GM19395 (cell line): ENCODE results near the gene RAB42.

ENCODE experiments used
- ATAC-seq: cut with Tn5 transposase; IDR thresholded peaks from one replicate; pipeline ENCODE4 v1.9.1; 2021; ENCODE audit warnings: mild to moderate bottlenecking, moderate library complexity; ENCODE audit not compliant: unreplicated experiment

The RAB42 gene

DNA sequence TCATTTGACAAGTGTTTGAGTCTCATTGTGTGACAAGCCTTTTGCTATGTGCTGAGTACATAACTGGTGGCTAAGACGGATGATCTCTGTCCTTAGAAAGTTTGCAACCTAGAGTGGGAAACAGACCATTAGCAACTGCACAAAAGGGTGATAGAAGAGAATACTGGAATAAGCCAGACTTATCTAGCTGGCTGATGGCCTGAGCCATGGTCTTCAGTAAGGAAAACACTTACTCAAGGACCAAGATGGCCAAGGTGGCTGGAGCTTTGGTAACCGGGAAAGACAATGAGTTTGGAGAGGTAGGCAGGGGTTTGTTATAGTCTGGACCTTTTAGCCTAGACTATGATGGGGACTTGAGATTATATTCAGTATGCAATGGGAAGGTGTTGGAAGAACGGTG, 52.4 kb downstream of the RAB42 start:
- no peak for ATAC-seq
